ENCODE results near the gene CFAP74. TPM values are rescaled to one million over a fixed set of nuclear protein-coding genes. Genes with fewer than 3 reads are reported as not detected.

The CFAP74 gene
- total and polyA plus RNA-seq, 2 of the 13 experiments (the other 11 are each of a cell fraction or from before 2014, with no cell fraction given) = 0.27 to 0.62 TPM

DNA sequence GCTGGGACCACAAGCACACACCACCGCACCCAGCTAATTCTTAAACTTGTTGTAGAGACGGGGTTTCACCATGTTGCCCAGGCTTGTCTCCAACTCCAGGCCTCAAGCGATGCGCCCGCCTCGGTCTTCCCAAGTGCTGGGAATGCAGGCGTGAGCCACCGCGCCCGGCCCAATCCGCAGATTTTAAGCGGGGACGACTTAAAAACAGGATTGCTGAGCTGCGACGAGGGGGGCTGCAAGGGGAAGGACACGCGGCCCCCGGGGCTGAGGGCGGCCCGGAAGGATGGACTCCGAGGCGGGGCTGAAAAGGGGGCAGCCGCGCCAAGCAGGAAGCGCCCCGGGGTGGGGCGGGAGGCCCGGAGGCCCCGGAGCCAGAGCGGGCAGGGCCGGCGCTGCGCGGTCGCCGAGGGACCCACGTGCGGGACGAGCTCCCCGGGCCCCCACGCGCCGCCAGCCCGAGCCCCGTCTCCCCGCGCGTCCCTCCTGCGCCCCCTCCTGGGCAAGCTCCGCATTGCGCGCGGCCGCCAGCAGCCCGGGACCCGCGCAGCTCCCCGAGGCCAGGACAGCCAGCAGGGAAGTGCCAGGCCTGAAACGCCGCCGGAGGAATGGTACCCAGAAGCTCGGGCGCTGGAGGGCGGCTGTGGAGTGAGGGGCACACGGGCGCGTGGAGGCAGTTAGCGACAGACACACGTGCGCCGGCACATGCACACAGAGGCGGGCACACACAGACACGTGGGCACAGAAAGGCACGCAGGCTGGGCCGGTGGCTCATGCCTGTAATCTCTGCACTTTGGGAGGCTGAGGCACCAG lies 41.1 kb upstream of the CFAP74 start (continued):
- TF ChIP-seq, protein P1, sequence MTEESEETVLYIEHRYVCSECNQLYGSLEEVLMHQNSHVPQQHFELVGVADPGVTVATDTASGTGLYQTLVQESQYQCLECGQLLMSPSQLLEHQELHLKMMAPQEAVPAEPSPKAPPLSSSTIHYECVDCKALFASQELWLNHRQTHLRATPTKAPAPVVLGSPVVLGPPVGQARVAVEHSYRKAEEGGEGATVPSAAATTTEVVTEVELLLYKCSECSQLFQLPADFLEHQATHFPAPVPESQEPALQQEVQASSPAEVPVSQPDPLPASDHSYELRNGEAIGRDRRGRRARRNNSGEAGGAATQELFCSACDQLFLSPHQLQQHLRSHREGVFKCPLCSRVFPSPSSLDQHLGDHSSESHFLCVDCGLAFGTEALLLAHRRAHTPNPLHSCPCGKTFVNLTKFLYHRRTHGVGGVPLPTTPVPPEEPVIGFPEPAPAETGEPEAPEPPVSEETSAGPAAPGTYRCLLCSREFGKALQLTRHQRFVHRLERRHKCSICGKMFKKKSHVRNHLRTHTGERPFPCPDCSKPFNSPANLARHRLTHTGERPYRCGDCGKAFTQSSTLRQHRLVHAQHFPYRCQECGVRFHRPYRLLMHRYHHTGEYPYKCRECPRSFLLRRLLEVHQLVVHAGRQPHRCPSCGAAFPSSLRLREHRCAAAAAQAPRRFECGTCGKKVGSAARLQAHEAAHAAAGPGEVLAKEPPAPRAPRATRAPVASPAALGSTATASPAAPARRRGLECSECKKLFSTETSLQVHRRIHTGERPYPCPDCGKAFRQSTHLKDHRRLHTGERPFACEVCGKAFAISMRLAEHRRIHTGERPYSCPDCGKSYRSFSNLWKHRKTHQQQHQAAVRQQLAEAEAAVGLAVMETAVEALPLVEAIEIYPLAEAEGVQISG (CRISPR knock-in tag; IDR thresholded peaks at IDR 0.05) = peak; percentile 52; the same call in 1 of the 2 replicates
- TF ChIP-seq ZNF607 (CRISPR knock-in tag; IDR thresholded peaks at IDR 0.05; ENCODE audit: borderline replicate concordance) = peak; percentile 44; the same call in 1 of the 2 replicates
- TF ChIP-seq HOXA3 (CRISPR knock-in tag; IDR thresholded peaks at IDR 0.05) = peak; percentile 20; the same call in 1 of the 2 replicates
- TF ChIP-seq, protein P2, sequence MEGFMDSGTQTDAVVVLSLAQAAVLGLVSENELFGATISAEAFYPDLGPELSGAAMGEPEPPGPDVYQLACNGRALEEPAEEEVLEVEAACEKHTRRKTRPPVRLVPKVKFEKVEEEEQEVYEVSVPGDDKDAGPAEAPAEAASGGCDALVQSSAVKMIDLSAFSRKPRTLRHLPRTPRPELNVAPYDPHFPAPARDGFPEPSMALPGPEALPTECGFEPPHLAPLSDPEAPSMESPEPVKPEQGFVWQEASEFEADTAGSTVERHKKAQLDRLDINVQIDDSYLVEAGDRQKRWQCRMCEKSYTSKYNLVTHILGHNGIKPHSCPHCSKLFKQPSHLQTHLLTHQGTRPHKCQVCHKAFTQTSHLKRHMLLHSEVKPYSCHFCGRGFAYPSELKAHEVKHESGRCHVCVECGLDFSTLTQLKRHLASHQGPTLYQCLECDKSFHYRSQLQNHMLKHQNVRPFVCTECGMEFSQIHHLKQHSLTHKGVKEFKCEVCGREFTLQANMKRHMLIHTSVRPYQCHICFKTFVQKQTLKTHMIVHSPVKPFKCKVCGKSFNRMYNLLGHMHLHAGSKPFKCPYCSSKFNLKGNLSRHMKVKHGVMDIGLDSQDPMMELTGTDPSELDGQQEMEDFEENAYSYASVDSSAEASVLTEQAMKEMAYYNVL (CRISPR knock-in tag; IDR thresholded peaks at IDR 0.05; ENCODE audit: borderline replicate concordance) = no peak
- TF ChIP-seq, protein P3, sequence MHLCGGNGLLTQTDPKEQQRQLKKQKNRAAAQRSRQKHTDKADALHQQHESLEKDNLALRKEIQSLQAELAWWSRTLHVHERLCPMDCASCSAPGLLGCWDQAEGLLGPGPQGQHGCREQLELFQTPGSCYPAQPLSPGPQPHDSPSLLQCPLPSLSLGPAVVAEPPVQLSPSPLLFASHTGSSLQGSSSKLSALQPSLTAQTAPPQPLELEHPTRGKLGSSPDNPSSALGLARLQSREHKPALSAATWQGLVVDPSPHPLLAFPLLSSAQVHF (CRISPR knock-in tag; IDR thresholded peaks at IDR 0.05) = 0 out of 2 replicates have a peak, but pooled peaks have one; percentile 54
- TF ChIP-seq ZFX (CRISPR knock-in tag; IDR thresholded peaks at IDR 0.05; ENCODE audit: low read depth) = peak; percentile 46; the same call in 1 of the 2 replicates
- TF ChIP-seq ZNF652 (CRISPR knock-in tag; IDR thresholded peaks at IDR 0.05; ENCODE audit: borderline replicate concordance, low read depth) = no peak

All from HepG2 (cell line).